ENCODE data around the gene KIFC1. TPM values are rescaled to one million over a fixed set of nuclear protein-coding genes. Genes with fewer than 3 reads are reported as not detected.

The KIFC1 gene
- total and polyA plus RNA-seq, 9 of the 15 experiments (the other 6 are each of a cell fraction or from before 2014, with no cell fraction given), result 1.3 to 95.2 (median 76.9) TPM

DNA sequence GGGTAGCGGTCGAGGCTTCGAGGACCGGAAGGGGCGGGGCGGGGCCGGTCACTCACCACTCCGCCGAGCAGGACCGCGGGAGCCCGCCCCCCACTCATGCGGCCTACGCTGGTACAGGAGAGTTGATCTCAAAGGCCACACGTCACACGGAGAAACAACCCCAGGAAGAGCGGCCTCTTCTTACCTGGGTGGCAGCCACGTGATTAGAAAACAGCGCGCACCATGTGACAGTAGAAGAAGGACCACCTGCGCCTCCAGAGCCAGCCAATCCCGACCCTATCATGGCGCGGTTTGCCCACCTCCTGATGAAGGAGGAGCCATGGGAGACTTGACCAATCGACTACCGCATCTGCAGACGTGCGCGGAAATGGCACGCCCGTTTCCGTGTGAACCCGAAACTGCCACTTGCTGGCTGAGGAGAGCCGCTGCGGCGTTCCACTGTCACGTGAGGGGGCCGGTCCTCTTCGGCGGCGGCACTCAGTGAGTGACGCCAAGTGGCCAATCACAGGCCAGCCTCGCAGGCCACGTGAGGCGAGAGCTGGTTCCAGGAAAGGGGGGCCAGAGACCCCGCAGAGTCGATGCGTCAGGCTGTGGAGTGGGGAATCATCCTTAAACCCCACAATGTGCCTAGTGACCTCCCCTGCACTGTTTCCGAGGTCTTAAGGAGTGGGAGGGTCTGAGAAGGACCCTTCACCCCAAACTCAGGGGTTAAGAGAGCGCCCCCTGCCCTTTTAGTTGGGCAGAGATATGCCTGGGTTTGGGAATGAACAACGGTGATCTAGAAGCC lies 26.5 kb downstream of the KIFC1 start, which contains the start of gene CUTA (continued):
- no peak for TF ChIP-seq ZFP36 (IDR thresholded peaks at IDR 0.05; ENCODE audit: low read depth, low read length, partially characterized antibody)
- TF ChIP-seq, protein P1, sequence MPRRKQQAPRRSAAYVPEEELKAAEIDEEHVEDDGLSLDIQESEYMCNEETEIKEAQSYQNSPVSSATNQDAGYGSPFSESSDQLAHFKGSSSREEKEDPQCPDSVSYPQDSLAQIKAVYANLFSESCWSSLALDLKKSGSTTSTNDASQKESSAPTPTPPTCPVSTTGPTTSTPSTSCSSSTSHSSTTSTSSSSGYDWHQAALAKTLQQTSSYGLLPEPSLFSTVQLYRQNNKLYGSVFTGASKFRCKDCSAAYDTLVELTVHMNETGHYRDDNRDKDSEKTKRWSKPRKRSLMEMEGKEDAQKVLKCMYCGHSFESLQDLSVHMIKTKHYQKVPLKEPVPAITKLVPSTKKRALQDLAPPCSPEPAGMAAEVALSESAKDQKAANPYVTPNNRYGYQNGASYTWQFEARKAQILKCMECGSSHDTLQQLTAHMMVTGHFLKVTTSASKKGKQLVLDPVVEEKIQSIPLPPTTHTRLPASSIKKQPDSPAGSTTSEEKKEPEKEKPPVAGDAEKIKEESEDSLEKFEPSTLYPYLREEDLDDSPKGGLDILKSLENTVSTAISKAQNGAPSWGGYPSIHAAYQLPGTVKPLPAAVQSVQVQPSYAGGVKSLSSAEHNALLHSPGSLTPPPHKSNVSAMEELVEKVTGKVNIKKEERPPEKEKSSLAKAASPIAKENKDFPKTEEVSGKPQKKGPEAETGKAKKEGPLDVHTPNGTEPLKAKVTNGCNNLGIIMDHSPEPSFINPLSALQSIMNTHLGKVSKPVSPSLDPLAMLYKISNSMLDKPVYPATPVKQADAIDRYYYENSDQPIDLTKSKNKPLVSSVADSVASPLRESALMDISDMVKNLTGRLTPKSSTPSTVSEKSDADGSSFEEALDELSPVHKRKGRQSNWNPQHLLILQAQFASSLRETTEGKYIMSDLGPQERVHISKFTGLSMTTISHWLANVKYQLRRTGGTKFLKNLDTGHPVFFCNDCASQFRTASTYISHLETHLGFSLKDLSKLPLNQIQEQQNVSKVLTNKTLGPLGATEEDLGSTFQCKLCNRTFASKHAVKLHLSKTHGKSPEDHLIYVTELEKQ (CRISPR knock-in tag; IDR thresholded peaks at IDR 0.05), result no peak
- no peak for TF ChIP-seq NCOA2 (IDR thresholded peaks at IDR 0.05; ENCODE audit: partially characterized antibody in 2 of 2)
- peak in 2 of 3 experiments; percentile 70 to 79 for TF ChIP-seq YY1 (IDR thresholded peaks at IDR 0.05; ENCODE audit: borderline replicate concordance in 1 of 3, control insufficient read depth in 1 of 3, extremely low read depth in 1 of 3, insufficient read depth in 3 of 3, insufficient read length in 1 of 3, insufficient replicate concordance in 2 of 3, low read depth in 1 of 3, low read length in 2 of 3)
- TF ChIP-seq, protein P2, sequence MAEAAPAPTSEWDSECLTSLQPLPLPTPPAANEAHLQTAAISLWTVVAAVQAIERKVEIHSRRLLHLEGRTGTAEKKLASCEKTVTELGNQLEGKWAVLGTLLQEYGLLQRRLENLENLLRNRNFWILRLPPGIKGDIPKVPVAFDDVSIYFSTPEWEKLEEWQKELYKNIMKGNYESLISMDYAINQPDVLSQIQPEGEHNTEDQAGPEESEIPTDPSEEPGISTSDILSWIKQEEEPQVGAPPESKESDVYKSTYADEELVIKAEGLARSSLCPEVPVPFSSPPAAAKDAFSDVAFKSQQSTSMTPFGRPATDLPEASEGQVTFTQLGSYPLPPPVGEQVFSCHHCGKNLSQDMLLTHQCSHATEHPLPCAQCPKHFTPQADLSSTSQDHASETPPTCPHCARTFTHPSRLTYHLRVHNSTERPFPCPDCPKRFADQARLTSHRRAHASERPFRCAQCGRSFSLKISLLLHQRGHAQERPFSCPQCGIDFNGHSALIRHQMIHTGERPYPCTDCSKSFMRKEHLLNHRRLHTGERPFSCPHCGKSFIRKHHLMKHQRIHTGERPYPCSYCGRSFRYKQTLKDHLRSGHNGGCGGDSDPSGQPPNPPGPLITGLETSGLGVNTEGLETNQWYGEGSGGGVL (CRISPR knock-in tag; IDR thresholded peaks at IDR 0.05), result no peak
- no peak for TF ChIP-seq ZNF780A (CRISPR knock-in tag; IDR thresholded peaks at IDR 0.05)
- TF ChIP-seq THAP12 (CRISPR knock-in tag; IDR thresholded peaks at IDR 0.05), result 0 out of 2 replicates have a peak, but pooled peaks have one; percentile 75
- TF ChIP-seq NR2C2 (CRISPR knock-in tag; IDR thresholded peaks at IDR 0.05), result 0 out of 2 replicates have a peak, but pooled peaks have one; percentile 69
- TF ChIP-seq NR2C2 (tag; IDR thresholded peaks at IDR 0.05), result peak; percentile 96
- TF ChIP-seq MIER1 (IDR thresholded peaks at IDR 0.05; ENCODE audit: low read depth), result no peak
- TF ChIP-seq GTF2F1 (IDR thresholded peaks at IDR 0.05; ENCODE audit: low read depth, low read length), result 0 out of 2 replicates have a peak, but pooled peaks have one; percentile 32
- TF ChIP-seq ZNF41 (CRISPR knock-in tag; conservative IDR thresholded peaks at IDR 0.05), result no peak
- TF ChIP-seq STAT5B (CRISPR knock-in tag; IDR thresholded peaks at IDR 0.05), result no peak
- TF ChIP-seq ZBTB8A (IDR thresholded peaks at IDR 0.05; ENCODE audit: partially characterized antibody), result no peak
- no peak for TF ChIP-seq ERF (CRISPR knock-in tag; IDR thresholded peaks at IDR 0.05)
- peak; percentile 87 for TF ChIP-seq ETV5 (CRISPR knock-in tag; IDR thresholded peaks at IDR 0.05; ENCODE audit: low read depth)
- TF ChIP-seq, protein P3, sequence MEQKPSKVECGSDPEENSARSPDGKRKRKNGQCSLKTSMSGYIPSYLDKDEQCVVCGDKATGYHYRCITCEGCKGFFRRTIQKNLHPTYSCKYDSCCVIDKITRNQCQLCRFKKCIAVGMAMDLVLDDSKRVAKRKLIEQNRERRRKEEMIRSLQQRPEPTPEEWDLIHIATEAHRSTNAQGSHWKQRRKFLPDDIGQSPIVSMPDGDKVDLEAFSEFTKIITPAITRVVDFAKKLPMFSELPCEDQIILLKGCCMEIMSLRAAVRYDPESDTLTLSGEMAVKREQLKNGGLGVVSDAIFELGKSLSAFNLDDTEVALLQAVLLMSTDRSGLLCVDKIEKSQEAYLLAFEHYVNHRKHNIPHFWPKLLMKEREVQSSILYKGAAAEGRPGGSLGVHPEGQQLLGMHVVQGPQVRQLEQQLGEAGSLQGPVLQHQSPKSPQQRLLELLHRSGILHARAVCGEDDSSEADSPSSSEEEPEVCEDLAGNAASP (IDR thresholded peaks at IDR 0.05), result no peak
